Erythroblast (primary cell): ENCODE measurements around the gene HMGCS2.

Experiments used
- GATA1 ChIP-seq: IDR thresholded peaks from 2 replicates; pipeline ENCODE4 v1.6.1; 2011; ENCODE audit warnings: low read depth, mild to moderate bottlenecking, control low read depth, low read length, moderate library complexity
- POLR2A ChIP-seq: IDR thresholded peaks from 2 replicates; pipeline ENCODE4 v1.6.1; 2011; ENCODE audit warnings: mild to moderate bottlenecking, low read length

DNA sequence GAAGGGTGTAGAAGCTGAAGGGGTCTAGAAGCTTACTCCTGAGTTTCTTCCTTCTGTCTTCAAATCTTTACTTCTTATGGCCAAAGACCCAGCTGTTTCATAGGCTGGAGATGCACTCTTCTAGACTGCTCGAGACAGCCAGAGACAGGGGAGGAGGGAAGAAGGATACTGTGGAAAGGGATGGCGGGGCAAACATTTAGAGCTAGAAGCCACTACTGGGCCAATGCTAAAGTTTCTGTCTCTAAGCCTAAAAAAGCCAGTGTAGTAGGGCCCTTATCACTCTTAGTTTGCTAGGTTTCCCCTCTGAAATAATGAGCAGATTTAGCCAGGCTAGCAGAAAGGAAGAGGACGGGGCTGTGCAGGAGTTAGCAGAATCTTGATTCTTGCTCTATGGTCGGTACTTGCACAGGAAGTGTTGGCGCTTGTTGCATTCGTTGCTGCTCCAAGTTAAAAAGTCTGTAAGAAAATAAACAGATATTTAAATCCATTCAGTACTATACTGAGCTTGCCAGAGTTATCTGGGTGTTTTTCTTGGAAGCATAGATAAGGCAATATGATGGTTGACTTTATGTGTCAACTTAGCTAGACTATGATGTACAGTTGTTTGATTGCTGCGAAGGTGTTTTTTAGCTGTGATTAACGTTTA lies 25.6 kb upstream of the HMGCS2 start:
- TF ChIP-seq POLR2A, result no peak
- no peak for TF ChIP-seq GATA1
